Activated T-cell treated with anti-CD3 and anti-CD28 coated beads, Interleukin-2, amount 50 U/mL, for 48 hours (primary cell): ENCODE data around the gene IL21R.
"Not testable (repeated sequence)": the region's sequence is repeated elsewhere in the genome, so short reads cannot be mapped to it uniquely, and the experiment has no call there.

Experiments used
- DNase-seq, 2 experiments: peaks; one replicate each; pipeline ENCODE4 v3.0.0-alpha.2; 2020

The IL21R gene

GRCh38 chr16:27428026-27428785 lies 26.2 kb downstream of the IL21R start:
- DNase-seq: peak; percentile 23 to 25

- DNase-seq: peak; percentile 17 to 21
Observed at GRCh38 chr16:27429330-27429871, 27.4 kb downstream of the IL21R start.

GRCh38 chr16:27429981-27430441 lies 28.0 kb downstream of the IL21R start:
- DNase-seq: peak; percentile 17 to 19

- DNase-seq: no peak
Observed at GRCh38 chr16:27430512-27430911, 28.5 kb downstream of the IL21R start.

- peak; percentile 34 to 44 for DNase-seq
Observed at GRCh38 chr16:27430923-27431484, 29.0 kb downstream of the IL21R start.

- peak; percentile 25 to 28 for DNase-seq
Observed at GRCh38 chr16:27431773-27432532, 30.0 kb downstream of the IL21R start.

GRCh38 chr16:27432558-27432957 lies 30.6 kb downstream of the IL21R start:
- peak in 1 of 2 experiments; percentile 13 for DNase-seq

- DNase-seq: not testable (repeated sequence)
Observed at GRCh38 chr16:27433191-27433590, 31.2 kb downstream of the IL21R start.

- peak in 1 of 2 experiments; percentile 3 for DNase-seq
Observed at GRCh38 chr16:27433636-27434035, 31.7 kb downstream of the IL21R start.

- DNase-seq: peak; percentile 10 to 15
Observed at GRCh38 chr16:27434141-27435051, 32.4 kb downstream of the IL21R start.

GRCh38 chr16:27435146-27435545 lies 33.2 kb downstream of the IL21R start:
- DNase-seq: peak; percentile 5 to 10

GRCh38 chr16:27436065-27436464 lies 34.1 kb downstream of the IL21R start:
- DNase-seq: peak in 1 of 2 experiments; percentile 12

GRCh38 chr16:27436921-27437650 lies 35.1 kb downstream of the IL21R start:
- peak; percentile 9 to 10 for DNase-seq

- DNase-seq: peak; percentile 0 to 10
Observed at GRCh38 chr16:27437946-27438345, 36.0 kb downstream of the IL21R start.

- no peak for DNase-seq
Observed at GRCh38 chr16:27439271-27440018, 37.5 kb downstream of the IL21R start.

GRCh38 chr16:27441276-27441675 lies 39.3 kb downstream of the IL21R start:
- DNase-seq: no peak

GRCh38 chr16:27441998-27442397 lies 40.0 kb downstream of the IL21R start:
- DNase-seq: no peak

GRCh38 chr16:27444015-27444414 lies 42.0 kb downstream of the IL21R start:
- DNase-seq: no peak

GRCh38 chr16:27444470-27444869 lies 42.5 kb downstream of the IL21R start:
- no peak for DNase-seq

GRCh38 chr16:27445502-27446175 lies 43.7 kb downstream of the IL21R start:
- DNase-seq: no peak
